GM18511 (cell line): ENCODE measurements around the gene POU2F1.
"Not testable (repeated sequence)": the region's sequence is repeated elsewhere in the genome, so short reads cannot be mapped to it uniquely, and the experiment has no call there.

ENCODE experiments used
- ATAC-seq: cut with Tn5 transposase; IDR thresholded peaks from one replicate; pipeline ENCODE4 v1.9.1; 2021; ENCODE audit warnings: mild to moderate bottlenecking, moderate library complexity; ENCODE audit not compliant: unreplicated experiment

POU2F1 gene

GRCh38 chr1:167229719-167230385 is 9.2 kb downstream of the POU2F1 start:
- ATAC-seq = no peak

GRCh38 chr1:167230437-167230836 is 9.8 kb downstream of the POU2F1 start:
- ATAC-seq = no peak

- ATAC-seq = no peak
These were observed 11.3 kb downstream of the POU2F1 start for GRCh38 chr1:167231873-167232450.

GRCh38 chr1:167232801-167233200 is 12.1 kb downstream of the POU2F1 start:
- no peak for ATAC-seq

- ATAC-seq = no peak
These were observed 12.7 kb downstream of the POU2F1 start for GRCh38 chr1:167233373-167233772.

GRCh38 chr1:167237000-167237399 is 16.3 kb downstream of the POU2F1 start:
- ATAC-seq = no peak

- ATAC-seq = no peak
These were observed 18.0 kb downstream of the POU2F1 start for GRCh38 chr1:167238713-167239112.

GRCh38 chr1:167239257-167239656 is 18.6 kb downstream of the POU2F1 start:
- ATAC-seq = no peak

GRCh38 chr1:167244244-167244643 is 23.6 kb downstream of the POU2F1 start:
- ATAC-seq = no peak

- ATAC-seq = not testable (repeated sequence)
These were observed 24.5 kb downstream of the POU2F1 start for GRCh38 chr1:167245168-167245567.

- ATAC-seq = no peak
These were observed 26.3 kb downstream of the POU2F1 start for GRCh38 chr1:167246971-167247370.

GRCh38 chr1:167247754-167248153 is 27.1 kb downstream of the POU2F1 start:
- ATAC-seq = no peak

- no peak for ATAC-seq
These were observed 28.3 kb downstream of the POU2F1 start for GRCh38 chr1:167248707-167249642.

- ATAC-seq = peak; percentile 56
These were observed 29.0 kb downstream of the POU2F1 start for GRCh38 chr1:167249702-167250101.

GRCh38 chr1:167250482-167250881 is 29.8 kb downstream of the POU2F1 start:
- ATAC-seq = no peak

- no peak for ATAC-seq
These were observed 30.8 kb downstream of the POU2F1 start for GRCh38 chr1:167251472-167251871.

- ATAC-seq = peak; percentile 63
These were observed 32.3 kb downstream of the POU2F1 start for GRCh38 chr1:167252986-167253385.

GRCh38 chr1:167258858-167259257 is 38.2 kb downstream of the POU2F1 start:
- no peak for ATAC-seq

GRCh38 chr1:167262836-167263235 is 42.1 kb downstream of the POU2F1 start:
- no peak for ATAC-seq

- ATAC-seq = no peak
These were observed 42.7 kb downstream of the POU2F1 start for GRCh38 chr1:167263344-167263743.

GRCh38 chr1:167263819-167264464 is 43.3 kb downstream of the POU2F1 start:
- ATAC-seq = peak; percentile 67
